Smooth muscle cell (in vitro differentiated cells): Measurements from ENCODE around the gene DUS3L. TPM values are rescaled to one million over a fixed set of nuclear protein-coding genes. Genes with fewer than 3 reads are reported as not detected.
"Not testable (repeated sequence)": the region's sequence is repeated elsewhere in the genome, so short reads cannot be mapped to it uniquely, and the experiment has no call there.

Experiments
- DNase-seq: peaks from one replicate; lab custom pipeline; 2025; ENCODE audit not compliant: unreplicated experiment; lab: John Stamatoyannopoulos, UW
- H2AFZ ChIP-seq: fragments of 200-600 bp; sonication (generic); 2 replicates; pipeline ENCODE4 v1.6.0; 2016; ENCODE audit warnings: antibody characterized with exemption, low read depth, mild to moderate bottlenecking
- H3F3A ChIP-seq: fragments of 200-600 bp; sonication (generic); 2 replicates; pipeline ENCODE4 v1.6.0; 2017; ENCODE audit warnings: antibody characterized with exemption, low read depth
- H3K27ac ChIP-seq: fragments of 200-600 bp; sonication (generic); 2 replicates; pipeline ENCODE4 v1.5.1; 2016; ENCODE audit warnings: low read depth, mild to moderate bottlenecking
- H3K27me3 ChIP-seq: fragments of 200-600 bp; sonication (generic); 2 replicates; pipeline ENCODE4 v1.6.1; 2016; ENCODE audit warnings: low read depth, mild to moderate bottlenecking
- H3K36me3 ChIP-seq: fragments of 200-600 bp; sonication (generic); 2 replicates; pipeline ENCODE4 v1.5.1; 2016; ENCODE audit warnings: low read depth
- H3K4me1 ChIP-seq: fragments of 200-600 bp; sonication (generic); 2 replicates; pipeline ENCODE4 v1.5.1; 2016; ENCODE audit warnings: low read depth
- H3K4me2 ChIP-seq: fragments of 200-600 bp; sonication (generic); 2 replicates; pipeline ENCODE4 v1.6.0; 2016; ENCODE audit warnings: mild to moderate bottlenecking
- H3K4me3 ChIP-seq: fragments of 200-600 bp; sonication (generic); 2 replicates; pipeline ENCODE4 v1.5.1; 2016; ENCODE audit warnings: mild to moderate bottlenecking
- H3K79me2 ChIP-seq: fragments of 200-600 bp; sonication (generic); 2 replicates; pipeline ENCODE4 v1.6.0; 2016; ENCODE audit warnings: low read depth, mild to moderate bottlenecking
- H3K9ac ChIP-seq: fragments of 200-600 bp; sonication (generic); 2 replicates; pipeline ENCODE4 v1.6.0; 2016; ENCODE audit warnings: low read depth
- H3K9me3 ChIP-seq: fragments of 200-600 bp; sonication (generic); replicated peaks from 2 replicates; pipeline ENCODE4 v1.5.1; 2016; ENCODE audit warnings: low read depth
- H4K20me1 ChIP-seq: fragments of 200-600 bp; sonication (generic); 2 replicates; pipeline ENCODE4 v1.6.0; 2016; ENCODE audit warnings: low read depth
- WGBS: methylation state at CpG from one replicate; pipeline ENCODE4 v1.1.7; 2016; ENCODE audit warnings: low lambda C conversion rate; 5-methylcytosine and 5-hydroxymethylcytosine counted together
- polyA plus RNA-seq: library from polyadenylated mRNA; unstranded; fragments of >200 nt; fragmentation: Nextera tagmentation; extraction: Ambion mirVana; gene quantifications from 2 replicates; pipeline ENCODE4 v1.2.1, GENCODE V29; 2016
- total RNA-seq: library from RNA; depleted of rRNA; stranded (reverse); fragments of >200 nt; gene quantifications from 2 replicates; pipeline ENCODE4 v1.2.3, GENCODE V29; 2014
- TF ChIP-seq, protein P1 (sequence below): fragments of 200-600 bp; sonication (generic); IDR thresholded peaks from 2 replicates; pipeline ENCODE4 v1.5.1; 2017; ENCODE audit warnings: borderline replicate concordance, mild to moderate bottlenecking, antibody characterized with exemption; ENCODE audit not compliant: insufficient read depth, poor library complexity, severe bottlenecking

Gene DUS3L
- total and polyA plus RNA-seq, 2 experiments from 2014 or later: 18.5 to 19.7 TPM

DNA sequence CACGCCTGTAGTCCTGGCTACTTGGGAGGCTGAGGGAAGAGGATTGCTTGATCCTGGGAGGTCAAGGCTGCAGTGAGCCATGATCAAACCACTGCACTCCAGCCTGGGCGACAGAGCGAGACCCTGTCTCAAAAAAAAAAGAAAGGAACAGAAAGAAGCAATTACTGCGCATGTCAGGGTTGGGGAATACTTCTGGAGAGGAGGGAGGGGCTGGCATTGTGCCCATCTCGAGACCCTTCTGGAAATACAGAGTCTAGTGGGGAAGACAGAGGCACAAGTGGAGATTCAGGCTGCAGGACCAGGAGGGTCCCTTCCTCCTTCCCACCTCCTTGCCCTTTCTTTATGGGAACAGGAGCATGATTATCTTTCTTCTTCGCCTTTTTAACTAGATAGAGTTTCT lies 37.2 kb downstream of the DUS3L start:
- no peak overlapping the region for H2AFZ ChIP-seq
- no peak overlapping the region for H3K4me2 ChIP-seq
- no peak for DNase-seq
- H3K4me3 ChIP-seq: no peak overlapping the region
- H3K27me3 ChIP-seq: no peaks in the 10 kb centered on the region
- TF ChIP-seq, protein P1, sequence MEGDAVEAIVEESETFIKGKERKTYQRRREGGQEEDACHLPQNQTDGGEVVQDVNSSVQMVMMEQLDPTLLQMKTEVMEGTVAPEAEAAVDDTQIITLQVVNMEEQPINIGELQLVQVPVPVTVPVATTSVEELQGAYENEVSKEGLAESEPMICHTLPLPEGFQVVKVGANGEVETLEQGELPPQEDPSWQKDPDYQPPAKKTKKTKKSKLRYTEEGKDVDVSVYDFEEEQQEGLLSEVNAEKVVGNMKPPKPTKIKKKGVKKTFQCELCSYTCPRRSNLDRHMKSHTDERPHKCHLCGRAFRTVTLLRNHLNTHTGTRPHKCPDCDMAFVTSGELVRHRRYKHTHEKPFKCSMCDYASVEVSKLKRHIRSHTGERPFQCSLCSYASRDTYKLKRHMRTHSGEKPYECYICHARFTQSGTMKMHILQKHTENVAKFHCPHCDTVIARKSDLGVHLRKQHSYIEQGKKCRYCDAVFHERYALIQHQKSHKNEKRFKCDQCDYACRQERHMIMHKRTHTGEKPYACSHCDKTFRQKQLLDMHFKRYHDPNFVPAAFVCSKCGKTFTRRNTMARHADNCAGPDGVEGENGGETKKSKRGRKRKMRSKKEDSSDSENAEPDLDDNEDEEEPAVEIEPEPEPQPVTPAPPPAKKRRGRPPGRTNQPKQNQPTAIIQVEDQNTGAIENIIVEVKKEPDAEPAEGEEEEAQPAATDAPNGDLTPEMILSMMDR: no peak
- H4K20me1 ChIP-seq: no peaks in the 10 kb centered on the region
- H3K36me3 ChIP-seq: no peaks in the 10 kb centered on the region
- H3K9ac ChIP-seq: no peak overlapping the region
- no peaks in the 10 kb centered on the region for H3F3A ChIP-seq
- no peak overlapping the region for H3K27ac ChIP-seq
- H3K9me3 ChIP-seq: no peaks in the 10 kb centered on the region
- no peaks in the 10 kb centered on the region for H3K4me1 ChIP-seq
- 95% methylated on average over 6 of the region's 6 CpGs for WGBS
- no peaks in the 10 kb centered on the region for H3K79me2 ChIP-seq

DNA sequence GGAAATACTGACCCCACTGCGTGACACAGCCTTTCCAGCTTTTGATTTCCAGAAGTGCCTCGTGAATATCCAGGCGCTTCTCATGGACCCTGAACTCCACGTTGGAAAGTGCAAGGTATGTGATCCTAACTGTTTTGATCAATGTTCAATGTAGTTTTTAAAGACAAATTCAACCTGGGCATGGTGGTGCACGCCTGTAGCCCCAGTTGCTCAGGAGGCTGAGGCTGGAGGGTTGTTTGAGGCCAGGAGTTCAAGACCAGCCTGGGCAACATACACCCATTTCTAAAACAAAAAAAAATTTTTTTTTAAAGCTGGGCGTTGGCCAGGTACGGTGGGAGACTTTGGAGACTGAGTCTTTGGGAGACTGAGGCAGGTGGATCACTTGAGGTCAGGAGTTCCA lies 39.3 kb downstream of the DUS3L start:
- no peak overlapping the region for H3K4me2 ChIP-seq
- H3K9ac ChIP-seq: no peak overlapping the region
- H3K79me2 ChIP-seq: no peaks in the 10 kb centered on the region
- no peak for DNase-seq
- H3F3A ChIP-seq: no peaks in the 10 kb centered on the region
- WGBS: 92% methylated on average over 7 of the region's 7 CpGs
- H3K27me3 ChIP-seq: no peaks in the 10 kb centered on the region
- no peak overlapping the region for H3K4me3 ChIP-seq
- H3K4me1 ChIP-seq: no peaks in the 10 kb centered on the region
- no peaks in the 10 kb centered on the region for H3K9me3 ChIP-seq
- H3K36me3 ChIP-seq: no peaks in the 10 kb centered on the region
- H3K27ac ChIP-seq: no peak overlapping the region
- TF ChIP-seq, protein P1: no peak
- H2AFZ ChIP-seq: no peak overlapping the region
- no peaks in the 10 kb centered on the region for H4K20me1 ChIP-seq

- 86% methylated on average over 5 of the region's 5 CpGs for WGBS
- Histone ChIP-seq H3F3A (no peaks in the 10 kb centered on the region), H3K79me2 (no peaks in the 10 kb centered on the region), H2AFZ (no peak overlapping the region), H3K4me1 (no peaks in the 10 kb centered on the region), H4K20me1 (no peaks in the 10 kb centered on the region), H3K4me3 (no peak overlapping the region), H3K9ac (no peak overlapping the region), H3K4me2 (no peak overlapping the region), H3K27me3 (no peaks in the 10 kb centered on the region), H3K36me3 (no peaks in the 10 kb centered on the region), H3K27ac (no peak overlapping the region), H3K9me3 (no peaks in the 10 kb centered on the region)
- TF ChIP-seq, protein P1: no peak
- DNase-seq: no peak
These were observed 41.5 kb downstream of the DUS3L start for GRCh38 chr19:5749505-5749904.

DNA sequence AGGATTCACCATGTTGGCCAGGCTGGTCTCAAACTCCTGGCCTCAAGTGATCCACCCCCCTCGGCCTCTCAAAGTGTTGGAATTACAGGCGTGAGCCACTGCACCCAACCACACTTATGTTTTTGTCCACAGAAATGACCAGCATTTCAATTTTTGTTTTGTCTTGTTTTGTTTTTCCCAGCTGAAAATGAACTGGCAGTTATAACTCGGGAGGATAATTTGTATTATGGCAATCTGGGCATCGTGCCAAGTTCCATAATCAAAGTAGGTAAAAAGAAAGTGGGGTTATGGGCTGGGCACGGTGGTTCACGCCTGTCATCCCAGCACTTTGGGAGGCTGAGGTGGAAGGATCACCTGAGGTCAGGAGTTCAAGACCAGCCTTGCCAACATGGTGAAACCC lies 42.0 kb downstream of the DUS3L start:
- H3K4me3 ChIP-seq, H3K9me3 ChIP-seq, H3K36me3 ChIP-seq, H3K79me2 ChIP-seq, H4K20me1 ChIP-seq, H3K4me2 ChIP-seq, H3F3A ChIP-seq, H3K27me3 ChIP-seq, H3K4me1 ChIP-seq, H3K9ac ChIP-seq, H3K27ac ChIP-seq, H2AFZ ChIP-seq, DNase-seq: not testable (repeated sequence)
- 97% methylated on average over 6 of the region's 6 CpGs for WGBS

- not testable (repeated sequence) for H3K27ac ChIP-seq, H3F3A ChIP-seq, H3K27me3 ChIP-seq, H3K4me1 ChIP-seq, H3K9ac ChIP-seq, H3K36me3 ChIP-seq, H2AFZ ChIP-seq, H3K9me3 ChIP-seq, H3K4me2 ChIP-seq, H3K79me2 ChIP-seq, DNase-seq, H3K4me3 ChIP-seq, H4K20me1 ChIP-seq
- 91% methylated on average over 10 of the region's 10 CpGs for WGBS
These were observed 46.0 kb downstream of the DUS3L start for GRCh38 chr19:5744999-5745398.
